ENCODE data around the gene JCAD. TPM values are rescaled to one million over a fixed set of nuclear protein-coding genes. Genes with fewer than 3 reads are reported as not detected.

Gene JCAD
- total and polyA plus RNA-seq, 11 donors: 10.4 to 51.7 (median 21.8) TPM

DNA sequence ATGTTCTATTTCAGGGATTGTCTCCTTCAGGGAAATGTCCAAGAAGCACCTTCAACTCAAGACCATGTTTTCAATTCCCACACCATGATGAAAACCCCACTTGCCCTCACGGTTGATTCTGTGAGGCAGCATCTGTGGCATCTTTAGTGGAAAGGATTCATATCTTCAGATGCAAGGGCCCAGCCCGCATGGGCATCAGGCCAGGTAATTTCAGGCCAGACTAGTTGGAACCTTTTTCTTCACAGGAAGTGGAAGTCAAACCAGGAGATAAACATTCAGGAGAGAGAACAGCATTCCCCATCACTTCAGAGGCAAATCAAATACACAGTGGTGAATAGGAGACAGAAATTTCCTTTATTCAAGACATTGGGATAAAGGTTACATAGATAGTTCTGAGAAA, 88.8 kb downstream of the JCAD start:
- Histone ChIP-seq H3K27me3 (no peaks in the 10 kb centered on the region), H3K4me1 (peaks cover 0 to 7% (median 0%) of the 10 kb centered on the region in 12 donors), H3K36me3 (no peaks in the 10 kb centered on the region), H3K4me3 (no peak overlapping the region), H3K27ac (no peak overlapping the region), H3K9me3 (peaks cover 0 to 12% (median 0%) of the 10 kb centered on the region in 12 donors)
- no peak for TF ChIP-seq POLR2A (IDR thresholded peaks at IDR 0.05)
- TF ChIP-seq, protein P1, sequence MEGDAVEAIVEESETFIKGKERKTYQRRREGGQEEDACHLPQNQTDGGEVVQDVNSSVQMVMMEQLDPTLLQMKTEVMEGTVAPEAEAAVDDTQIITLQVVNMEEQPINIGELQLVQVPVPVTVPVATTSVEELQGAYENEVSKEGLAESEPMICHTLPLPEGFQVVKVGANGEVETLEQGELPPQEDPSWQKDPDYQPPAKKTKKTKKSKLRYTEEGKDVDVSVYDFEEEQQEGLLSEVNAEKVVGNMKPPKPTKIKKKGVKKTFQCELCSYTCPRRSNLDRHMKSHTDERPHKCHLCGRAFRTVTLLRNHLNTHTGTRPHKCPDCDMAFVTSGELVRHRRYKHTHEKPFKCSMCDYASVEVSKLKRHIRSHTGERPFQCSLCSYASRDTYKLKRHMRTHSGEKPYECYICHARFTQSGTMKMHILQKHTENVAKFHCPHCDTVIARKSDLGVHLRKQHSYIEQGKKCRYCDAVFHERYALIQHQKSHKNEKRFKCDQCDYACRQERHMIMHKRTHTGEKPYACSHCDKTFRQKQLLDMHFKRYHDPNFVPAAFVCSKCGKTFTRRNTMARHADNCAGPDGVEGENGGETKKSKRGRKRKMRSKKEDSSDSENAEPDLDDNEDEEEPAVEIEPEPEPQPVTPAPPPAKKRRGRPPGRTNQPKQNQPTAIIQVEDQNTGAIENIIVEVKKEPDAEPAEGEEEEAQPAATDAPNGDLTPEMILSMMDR (IDR thresholded peaks at IDR 0.05): no peak
- 49 to 78% (median 65%) methylated on average over 2 of the region's 2 CpGs for WGBS, 4 donors
- intact Hi-C loops (cut with DNase I): no loop called here
- no peak for DNase-seq
- no peak for ATAC-seq

DNA sequence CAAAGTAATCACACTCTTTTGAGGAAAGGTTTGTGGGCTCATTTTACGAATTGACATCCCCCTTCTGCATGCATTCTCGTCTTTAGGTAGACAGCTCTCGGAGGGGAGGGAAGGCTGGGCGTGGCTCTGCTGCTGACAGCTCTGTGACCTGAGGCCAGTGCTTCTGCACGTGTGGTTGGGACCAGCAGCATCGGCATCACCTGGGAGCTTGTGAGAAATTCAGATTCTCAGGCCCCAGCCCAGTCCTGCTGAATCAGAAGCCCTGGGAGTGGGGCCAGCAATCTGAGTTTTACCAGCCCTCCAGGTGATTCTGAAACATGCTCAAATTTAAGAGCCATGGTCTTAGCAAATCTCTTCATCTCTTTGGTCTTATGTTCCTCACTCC, 89.4 kb downstream of the JCAD start:
- no peak for ATAC-seq
- Histone ChIP-seq H3K27me3 (no peaks in the 10 kb centered on the region), H3K27ac (no peak overlapping the region)

DNA sequence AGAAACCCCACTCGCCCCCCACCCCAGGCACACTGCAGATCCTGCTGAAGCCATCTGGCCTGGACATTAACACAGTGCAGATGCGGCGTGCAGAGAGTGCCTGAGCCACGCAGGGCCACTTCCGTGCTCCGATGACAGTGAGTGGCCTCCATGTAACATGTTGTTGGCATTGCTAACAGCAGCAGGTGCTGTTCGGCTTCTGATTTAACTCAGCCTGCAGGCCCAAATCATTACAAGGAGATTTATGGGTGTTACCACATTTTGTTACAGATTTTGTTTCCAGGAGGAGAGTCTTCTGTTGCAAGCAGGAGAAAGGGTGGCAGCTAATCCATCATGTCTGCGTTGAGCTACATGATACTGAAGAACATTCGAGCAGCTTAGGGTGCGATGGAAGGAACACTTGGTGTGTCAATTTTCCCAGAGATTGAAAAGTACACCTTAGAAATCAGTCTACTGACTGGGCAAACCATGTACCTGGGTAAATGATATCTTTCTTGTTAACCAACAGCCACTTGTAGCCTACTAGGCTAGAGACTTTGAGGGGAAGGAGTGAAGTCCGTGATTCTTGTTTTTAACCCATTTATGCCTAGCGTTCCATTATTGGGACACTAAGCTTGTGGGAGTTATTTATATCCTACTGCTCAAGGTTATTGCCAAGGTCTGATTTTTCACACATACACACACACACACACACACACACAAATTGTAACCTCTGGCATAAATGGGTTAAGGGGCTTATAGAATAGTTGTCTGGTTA, 90.0 kb downstream of the JCAD start:
- ATAC-seq: no peak
- intact Hi-C loops (cut with DNase I): no loop called here

More for the DNA sequence above, 89.4 kb downstream of the JCAD start:
- TF ChIP-seq POLR2A (IDR thresholded peaks at IDR 0.05): no peak
- TF ChIP-seq, protein P1 (IDR thresholded peaks at IDR 0.05): no peak
- peaks cover 0 to 7% (median 0%) of the 10 kb centered on the region in 12 donors for H3K4me1 ChIP-seq
- no peak for DNase-seq
- no peaks in the 10 kb centered on the region for H3K36me3 ChIP-seq
- intact Hi-C loops (cut with DNase I): no loop called here
- peaks cover 0 to 7% (median 0%) of the 10 kb centered on the region in 12 donors for H3K9me3 ChIP-seq
- 70 to 81% (median 78%) methylated on average over 6 of the region's 6 CpGs for WGBS, 4 donors
- no peak overlapping the region for H3K4me3 ChIP-seq

DNA sequence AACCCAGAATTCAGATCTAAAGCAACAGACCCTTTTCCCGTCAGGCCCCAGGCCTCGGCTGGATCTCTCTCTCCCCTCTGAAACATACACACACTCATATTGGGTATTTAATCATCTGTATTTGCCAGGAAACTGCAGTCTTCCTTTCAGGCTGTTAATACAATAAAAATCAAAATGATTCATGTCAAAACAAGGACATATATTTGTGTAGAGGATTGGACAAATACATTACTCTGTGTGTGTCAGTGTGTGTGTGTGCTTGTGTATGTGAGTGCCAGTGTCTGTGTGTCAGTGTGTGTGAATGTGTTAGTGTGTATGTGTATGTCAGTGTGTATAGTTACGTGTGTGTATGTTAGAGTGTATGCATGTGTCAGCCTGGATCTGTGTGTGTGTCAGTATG, 90.8 kb downstream of the JCAD start:
- Histone ChIP-seq H3K4me3 (no peak overlapping the region), H3K4me1 (peaks cover 0 to 7% (median 0%) of the 10 kb centered on the region in 12 donors), H3K36me3 (no peaks in the 10 kb centered on the region), H3K27ac (peak overlapping the region in 1 of 12 donors; percentile 49), H3K27me3 (no peaks in the 10 kb centered on the region), H3K9me3 (no peaks in the 10 kb centered on the region)
- DNase-seq (no peak), ATAC-seq (no peak)
- 67 to 87% (median 81%) methylated on average over 3 of the region's 3 CpGs for WGBS, 4 donors
- no peak for TF ChIP-seq POLR2A (IDR thresholded peaks at IDR 0.05)
- TF ChIP-seq, protein P1 (IDR thresholded peaks at IDR 0.05): no peak
- intact Hi-C loops (cut with DNase I): no loop called here

More for the DNA sequence above, 90.0 kb downstream of the JCAD start:
- 89 to 92% (median 90%) methylated on average over 12 of the region's 12 CpGs for WGBS, 4 donors
- Histone ChIP-seq H3K4me1 (peaks cover 0 to 7% (median 0%) of the 10 kb centered on the region in 12 donors), H3K9me3 (peaks cover 0 to 1% (median 0%) of the 10 kb centered on the region in 12 donors), H3K27ac (peak overlapping the region in 1 of 12 donors; percentile 49), H3K4me3 (no peak overlapping the region), H3K27me3 (no peaks in the 10 kb centered on the region), H3K36me3 (no peaks in the 10 kb centered on the region)
- TF ChIP-seq, protein P1 (IDR thresholded peaks at IDR 0.05): no peak
- TF ChIP-seq POLR2A (IDR thresholded peaks at IDR 0.05): no peak
- no peak for DNase-seq
